GM23338 (cell line): ENCODE data around the gene MBNL3. TPM values are rescaled to one million over a fixed set of nuclear protein-coding genes. Genes with fewer than 3 reads are reported as not detected.

ENCODE experiments used
- ATAC-seq: fragments of 200-7000 bp; cut with Tn5 transposase; 3 replicates; pipeline ENCODE4 v1.9.1; 2020
- DNase-seq: peaks from one replicate; pipeline ENCODE4 v3.0.0-alpha.2; 2015; ENCODE audit warnings: low spot score
- H2AFZ ChIP-seq: fragments of 200-600 bp; sonication (generic); 2 replicates; pipeline ENCODE4 v1.8.0; 2016; ENCODE audit warnings: antibody characterized with exemption, mild to moderate bottlenecking, moderate library complexity
- H3F3A ChIP-seq: fragments of 200-600 bp; sonication (generic); replicated peaks from 2 replicates; pipeline ENCODE4 v1.8.0; 2017; ENCODE audit warnings: antibody characterized with exemption, mixed run types, low read depth
- H3K27ac ChIP-seq: fragments of 200-600 bp; sonication (generic); 2 replicates; pipeline ENCODE4 v1.6.1; 2016; ENCODE audit warnings: low read depth
- H3K27me3 ChIP-seq: fragments of 200-600 bp; sonication (generic); 2 replicates; pipeline ENCODE4 v1.8.0; 2016; ENCODE audit warnings: mild to moderate bottlenecking, mixed run types, moderate library complexity; ENCODE audit not compliant: insufficient read depth
- H3K36me3 ChIP-seq: fragments of 200-600 bp; sonication (generic); 2 replicates; pipeline ENCODE4 v1.8.0; 2016; ENCODE audit warnings: mild to moderate bottlenecking; ENCODE audit not compliant: insufficient read depth
- H3K4me1 ChIP-seq: fragments of 200-600 bp; sonication (generic); 2 replicates; pipeline ENCODE4 v1.8.0; 2016; ENCODE audit warnings: mild to moderate bottlenecking, moderate library complexity; ENCODE audit not compliant: insufficient read depth
- H3K4me2 ChIP-seq: fragments of 200-600 bp; sonication (generic); 2 replicates; pipeline ENCODE4 v1.7.1; 2017; ENCODE audit warnings: mixed run types
- H3K4me3 ChIP-seq: fragments of 200-600 bp; sonication (generic); 2 replicates; pipeline ENCODE4 v1.6.1; 2016; ENCODE audit warnings: mixed run types
- H3K79me2 ChIP-seq: fragments of 200-600 bp; sonication (generic); replicated peaks from 2 replicates; pipeline ENCODE4 v1.8.0; 2017; ENCODE audit warnings: mild to moderate bottlenecking; ENCODE audit not compliant: insufficient read depth
- H3K9me2 ChIP-seq: fragments of 200-600 bp; sonication (generic); 2 replicates; pipeline ENCODE4 v1.8.0; 2017; ENCODE audit not compliant: insufficient read depth
- H4K20me1 ChIP-seq: fragments of 200-600 bp; sonication (generic); replicated peaks from 2 replicates; pipeline ENCODE4 v1.8.0; 2017; ENCODE audit warnings: mild to moderate bottlenecking; ENCODE audit not compliant: insufficient read depth
- H3K27ac Mint-ChIP-seq: 2 replicates; pipeline ENCODE4 v1.8.0; 2020; ENCODE audit warnings: inconsistent platforms, mild to moderate bottlenecking, moderate library complexity, mixed read lengths
- H3K27me3 Mint-ChIP-seq: 3 replicates; pipeline ENCODE4 v1.8.0; 2022; ENCODE audit warnings: low read depth, mild to moderate bottlenecking, moderate library complexity, mixed read lengths, inconsistent platforms; ENCODE audit not compliant: insufficient read depth, poor library complexity
- H3K36me3 Mint-ChIP-seq: 3 replicates; pipeline ENCODE4 v1.8.0; 2021; ENCODE audit warnings: low read depth, mild to moderate bottlenecking, inconsistent platforms, moderate library complexity, mixed read lengths
- H3K4me1 Mint-ChIP-seq: 3 replicates; pipeline ENCODE4 v1.8.0; 2020; ENCODE audit warnings: mild to moderate bottlenecking, inconsistent platforms, mixed read lengths
- H3K4me3 Mint-ChIP-seq: 3 replicates; pipeline ENCODE4 v1.8.0; 2021; ENCODE audit warnings: moderate library complexity, mild to moderate bottlenecking, inconsistent platforms, mixed read lengths
- H3K9me3 Mint-ChIP-seq: 3 replicates; pipeline ENCODE4 v1.8.0; 2020; ENCODE audit warnings: moderate library complexity, mild to moderate bottlenecking, inconsistent platforms, mixed read lengths
- CREB1 ChIP-seq: fragments of 250-450 bp; sonication (Bioruptor Pico); IDR thresholded peaks from 2 replicates; pipeline ENCODE4 v1.5.0; 2020; ENCODE audit warnings: low read depth, mild to moderate bottlenecking, moderate library complexity
- CTCF ChIP-seq, 2 experiments: fragments of 200-600 bp in 1 of 2; sonication (generic) in 1 of 2; conservative IDR thresholded peaks; 2 replicates each; pipeline versions ENCODE4 v1.5.1 to v1.6.1; 2016 to 2017; ENCODE audit warnings: antibody characterized with exemption in 2 of 2, low read depth in 2 of 2, mild to moderate bottlenecking in 2 of 2, moderate library complexity in 1 of 2
- ETS1 ChIP-seq: IDR thresholded peaks from 2 replicates; pipeline ENCODE4 v1.6.1; 2016; ENCODE audit warnings: antibody characterized with exemption
- EZH2 ChIP-seq: fragments of 200-600 bp; sonication (generic); IDR thresholded peaks from one replicate; pipeline ENCODE4 v1.8.0; 2017; ENCODE audit warnings: antibody characterized with exemption, mild to moderate bottlenecking, low read depth; ENCODE audit not compliant: unreplicated experiment
- JUNB ChIP-seq: IDR thresholded peaks from one replicate; pipeline ENCODE4 v1.6.1; 2016; ENCODE audit warnings: antibody characterized with exemption; ENCODE audit not compliant: unreplicated experiment
- POLR2AphosphoS5 ChIP-seq: IDR thresholded peaks from 2 replicates; pipeline ENCODE4 v1.6.1; 2016; ENCODE audit warnings: antibody characterized with exemption, low read depth
- REST ChIP-seq: IDR thresholded peaks from one replicate; pipeline ENCODE4 v1.6.1; 2018; ENCODE audit warnings: antibody characterized with exemption; ENCODE audit not compliant: unreplicated experiment
- STAT1 ChIP-seq: IDR thresholded peaks from one replicate; pipeline ENCODE4 v1.6.1; 2016; ENCODE audit warnings: antibody characterized with exemption; ENCODE audit not compliant: unreplicated experiment
- ZNF114 ChIP-seq: fragments of 250-450 bp; sonication (Bioruptor Pico); IDR thresholded peaks from 2 replicates; pipeline ENCODE4 v1.5.0; 2020; ENCODE audit warnings: mild to moderate bottlenecking, moderate library complexity
- ZNF331 ChIP-seq: fragments of 250-450 bp; sonication (Bioruptor Pico); IDR thresholded peaks from 2 replicates; pipeline ENCODE4 v1.5.0; 2020; ENCODE audit warnings: low read depth, mild to moderate bottlenecking, moderate library complexity
- polyA plus RNA-seq: library from polyadenylated mRNA; unstranded; fragments of >200 nt; fragmentation: Nextera tagmentation; extraction: Ambion mirVana; gene quantifications from 2 replicates; pipeline ENCODE4 v1.2.1, GENCODE V29; 2016
- total RNA-seq: library from RNA; depleted of rRNA; stranded (reverse); fragments of >200 nt; shearing (Covaris generic); gene quantifications from 2 replicates; pipeline ENCODE4 v1.2.3, GENCODE V29; 2014

Gene MBNL3
- total and polyA plus RNA-seq, 2 experiments from 2014 or later, result 2.3 to 2.4 TPM

- peak; percentile 66 for DNase-seq
- H3K27ac Mint-ChIP-seq, result no peak overlapping the region
Measured at GRCh38 chrX:132463411-132463810, 25.4 kb downstream of the MBNL3 start.

GRCh38 chrX:132461886-132462285, 27.0 kb downstream of the MBNL3 start:
- Histone ChIP-seq H3K4me1 (no peaks in the 10 kb centered on the region), H3K4me3 (no peak overlapping the region), H3K9me2 (no peaks in the 10 kb centered on the region), H3K36me3 (no peaks in the 10 kb centered on the region), H3K4me2 (no peak overlapping the region), H3K79me2 (no peaks in the 10 kb centered on the region), H3K27me3 (no peaks in the 10 kb centered on the region), H3F3A (no peaks in the 10 kb centered on the region), H4K20me1 (no peaks in the 10 kb centered on the region), H3K27ac (no peak overlapping the region), H2AFZ (no peak overlapping the region)
- no peak overlapping the region for H3K4me3 Mint-ChIP-seq
- ATAC-seq, result no peak
- H3K36me3 Mint-ChIP-seq, result no peaks in the 10 kb centered on the region; the same call in 2 of the 3 replicates
- TF ChIP-seq EZH2, result no peak
- no peak for TF ChIP-seq STAT1
- TF ChIP-seq CREB1, result no peak
- TF ChIP-seq JUNB, result no peak
- TF ChIP-seq REST, result no peak
- TF ChIP-seq POLR2AphosphoS5, result no peak
- TF ChIP-seq ZNF331 (CRISPR knock-in tag), result no peak
- H3K27ac Mint-ChIP-seq, result no peak overlapping the region
- no peaks in the 10 kb centered on the region for H3K9me3 Mint-ChIP-seq
- no peaks in the 10 kb centered on the region for H3K4me1 Mint-ChIP-seq
- H3K27me3 Mint-ChIP-seq, result no peaks in the 10 kb centered on the region
- no peak for DNase-seq

More at GRCh38 chrX:132463411-132463810, 25.4 kb downstream of the MBNL3 start:
- TF ChIP-seq CTCF (conservative IDR thresholded peaks at IDR 0.05; ENCODE audit: low read depth in 2 of 2) (peak; percentile 61 to 68), ZNF114 (CRISPR knock-in tag) (no peak), ETS1 (no peak)
- Histone ChIP-seq H3F3A (no peaks in the 10 kb centered on the region), H3K36me3 (no peaks in the 10 kb centered on the region), H2AFZ (no peak overlapping the region), H3K9me2 (no peaks in the 10 kb centered on the region), H3K79me2 (no peaks in the 10 kb centered on the region), H3K4me3 (no peak overlapping the region), H4K20me1 (no peaks in the 10 kb centered on the region), H3K27me3 (no peaks in the 10 kb centered on the region), H3K4me2 (no peak overlapping the region), H3K4me1 (no peaks in the 10 kb centered on the region), H3K27ac (no peak overlapping the region)
- ATAC-seq, result no peak
- H3K9me3 Mint-ChIP-seq, result no peaks in the 10 kb centered on the region
- no peaks in the 10 kb centered on the region for H3K4me1 Mint-ChIP-seq
- no peaks in the 10 kb centered on the region for H3K27me3 Mint-ChIP-seq
- no peak overlapping the region for H3K4me3 Mint-ChIP-seq
- no peaks in the 10 kb centered on the region; the same call in 2 of the 3 replicates for H3K36me3 Mint-ChIP-seq
